ENCODE data around the gene OTX1.

- TF ChIP-seq CTCF (IDR thresholded peaks at IDR 0.05) (no peak), POLR2A (IDR thresholded peaks at IDR 0.05) (no peak)
Measured at GRCh38 chr2:63001576-63001975, 49.1 kb upstream of the OTX1 start.
